Panc1 (cell line): ENCODE measurements around the gene ARID5B. TPM values are rescaled to one million over a fixed set of nuclear protein-coding genes. Genes with fewer than 3 reads are reported as not detected.

Experiments used
- ATAC-seq: fragments of 200-7000 bp; cut with Tn5 transposase; 2 replicates; pipeline ENCODE4 v1.9.1; 2020; ENCODE audit warnings: mild to moderate bottlenecking, moderate library complexity
- BruUV-seq: library from RNA; stranded (reverse); fragments of 400-500 nt; replicated peaks from 2 replicates; lab custom pipeline; 2021; lab: Mats Ljungman, UMichigan
- CTCF ChIA-PET: fragments of 300-600 bp; sonication (Branson Sonifier 250); formaldehyde crosslinking; loops from one replicate; lab custom pipeline; 2022; ENCODE audit warnings: antibody characterized with exemption; lab: Charles Lee
- POLR2A ChIA-PET: fragments of 300-600 bp; sonication (Branson Sonifier 250); formaldehyde crosslinking; loops from one replicate; lab custom pipeline; 2022; ENCODE audit warnings: antibody characterized with exemption; lab: Charles Lee
- DNase-seq: peaks from one replicate; pipeline ENCODE4 v3.0.0-alpha.2; 2010; ENCODE audit warnings: low read depth, low spot score
- H3K27ac ChIP-seq: 2 replicates; pipeline ENCODE4 v1.5.1; 2011; ENCODE audit warnings: mild to moderate bottlenecking, low read length, inconsistent platforms
- H3K27me3 ChIP-seq: fragments of 200-500 bp; sonication (Bioruptor generic); 2 replicates; pipeline ENCODE4 v1.6.0; 2014; ENCODE audit warnings: low read length, inconsistent platforms; ENCODE audit not compliant: control insufficient read depth, insufficient read depth
- H3K36me3 ChIP-seq: fragments of 200-500 bp; sonication (Bioruptor generic); 2 replicates; pipeline ENCODE4 v1.5.1; 2014; ENCODE audit warnings: inconsistent platforms, mild to moderate bottlenecking, low read length, moderate library complexity; ENCODE audit not compliant: control insufficient read depth, insufficient read depth
- H3K4me1 ChIP-seq: 2 replicates; pipeline ENCODE4 v1.5.1; 2011; ENCODE audit warnings: inconsistent platforms, mild to moderate bottlenecking, low read length, moderate library complexity; ENCODE audit not compliant: control insufficient read depth, insufficient read depth
- H3K4me3 ChIP-seq, 2 experiments: 2 replicates each; pipeline ENCODE4 v1.5.1; 2011 to 2012; ENCODE audit warnings: low read depth in 2 of 2, low read length in 2 of 2, mild to moderate bottlenecking in 2 of 2, inconsistent platforms in 1 of 2, moderate library complexity in 1 of 2
- H3K9me3 ChIP-seq: fragments of 200-500 bp; sonication (Bioruptor generic); 2 replicates; pipeline ENCODE4 v1.5.1; 2014; ENCODE audit warnings: low read depth, mild to moderate bottlenecking, inconsistent platforms, low read length, moderate library complexity; ENCODE audit not compliant: control insufficient read depth, insufficient read depth
- POLR2AphosphoS5 ChIP-seq: IDR thresholded peaks from 2 replicates; pipeline ENCODE4 v1.6.1; 2012; ENCODE audit warnings: mild to moderate bottlenecking, low read depth, low read length, moderate library complexity
- SIN3A ChIP-seq: IDR thresholded peaks from 2 replicates; pipeline ENCODE4 v1.6.1; 2012; ENCODE audit warnings: low read depth, mild to moderate bottlenecking, low read length, moderate library complexity, borderline replicate concordance; ENCODE audit not compliant: insufficient read depth
- TCF7L2 ChIP-seq: IDR thresholded peaks from 2 replicates; pipeline ENCODE4 v1.6.1; 2011; ENCODE audit warnings: mild to moderate bottlenecking, low read depth, low read length, inconsistent platforms
- in situ Hi-C: cut with HindIII; loops from 2 replicates; pipeline ENCODE4 v1.10.0; 2016; ENCODE audit warnings: low sequenced_read_pairs, low pct_unique_long_range_greater_than_20kb
- intact Hi-C: fragments of 100-400 bp; cut with micrococcal nuclease; formaldehyde crosslinking; loops from one replicate; pipeline ENCODE4 v1.10.0; 2022; ENCODE audit not compliant: unreplicated experiment
- total RNA-seq: library from RNA; stranded (reverse); gene quantifications from one replicate; pipeline ENCODE4 v1.2.1, GENCODE V29; 2021; ENCODE audit not compliant: unreplicated experiment
- TF ChIP-seq, protein P1 (sequence below): fragments of 450-650 bp; IDR thresholded peaks from 2 replicates; pipeline ENCODE4 v1.5.1; 2017; ENCODE audit warnings: mild to moderate bottlenecking
- TF ChIP-seq, protein P2 (sequence below), 2 experiments: IDR thresholded peaks; 2 replicates each; pipeline ENCODE4 v1.6.1; 2011 to 2012; ENCODE audit warnings: low read depth in 2 of 2, control low read depth in 1 of 2, low read length in 1 of 2, mild to moderate bottlenecking in 1 of 2, moderate library complexity in 1 of 2; ENCODE audit not compliant: insufficient read depth in 1 of 2

ARID5B gene
- total RNA-seq, 1 experiment from 2014 or later = 22.7 TPM

GRCh38 chr10:62087329-62087728 lies 185.8 kb downstream of the ARID5B start:
- ChIA-PET POLR2A (no interaction called here), CTCF (no interaction called here)
- Histone ChIP-seq H3K9me3 (no peaks in the 10 kb centered on the region), H3K27ac (no peak overlapping the region), H3K36me3 (peaks cover 10% of the 10 kb centered on the region), H3K4me1 (peaks cover 22% of the 10 kb centered on the region), H3K27me3 (no peaks in the 10 kb centered on the region), H3K4me3 (no peak overlapping the region)
- intact Hi-C loops = no loop called here
- DNase-seq (no peak), ATAC-seq (no peak)
- no TSS peak for BruUV-seq
- in situ Hi-C loops = no loop called here
- TF ChIP-seq TCF7L2 (no peak), SIN3A (no peak), POLR2AphosphoS5 (no peak)
- TF ChIP-seq, protein P1, sequence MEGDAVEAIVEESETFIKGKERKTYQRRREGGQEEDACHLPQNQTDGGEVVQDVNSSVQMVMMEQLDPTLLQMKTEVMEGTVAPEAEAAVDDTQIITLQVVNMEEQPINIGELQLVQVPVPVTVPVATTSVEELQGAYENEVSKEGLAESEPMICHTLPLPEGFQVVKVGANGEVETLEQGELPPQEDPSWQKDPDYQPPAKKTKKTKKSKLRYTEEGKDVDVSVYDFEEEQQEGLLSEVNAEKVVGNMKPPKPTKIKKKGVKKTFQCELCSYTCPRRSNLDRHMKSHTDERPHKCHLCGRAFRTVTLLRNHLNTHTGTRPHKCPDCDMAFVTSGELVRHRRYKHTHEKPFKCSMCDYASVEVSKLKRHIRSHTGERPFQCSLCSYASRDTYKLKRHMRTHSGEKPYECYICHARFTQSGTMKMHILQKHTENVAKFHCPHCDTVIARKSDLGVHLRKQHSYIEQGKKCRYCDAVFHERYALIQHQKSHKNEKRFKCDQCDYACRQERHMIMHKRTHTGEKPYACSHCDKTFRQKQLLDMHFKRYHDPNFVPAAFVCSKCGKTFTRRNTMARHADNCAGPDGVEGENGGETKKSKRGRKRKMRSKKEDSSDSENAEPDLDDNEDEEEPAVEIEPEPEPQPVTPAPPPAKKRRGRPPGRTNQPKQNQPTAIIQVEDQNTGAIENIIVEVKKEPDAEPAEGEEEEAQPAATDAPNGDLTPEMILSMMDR = no peak
- TF ChIP-seq, protein P2, sequence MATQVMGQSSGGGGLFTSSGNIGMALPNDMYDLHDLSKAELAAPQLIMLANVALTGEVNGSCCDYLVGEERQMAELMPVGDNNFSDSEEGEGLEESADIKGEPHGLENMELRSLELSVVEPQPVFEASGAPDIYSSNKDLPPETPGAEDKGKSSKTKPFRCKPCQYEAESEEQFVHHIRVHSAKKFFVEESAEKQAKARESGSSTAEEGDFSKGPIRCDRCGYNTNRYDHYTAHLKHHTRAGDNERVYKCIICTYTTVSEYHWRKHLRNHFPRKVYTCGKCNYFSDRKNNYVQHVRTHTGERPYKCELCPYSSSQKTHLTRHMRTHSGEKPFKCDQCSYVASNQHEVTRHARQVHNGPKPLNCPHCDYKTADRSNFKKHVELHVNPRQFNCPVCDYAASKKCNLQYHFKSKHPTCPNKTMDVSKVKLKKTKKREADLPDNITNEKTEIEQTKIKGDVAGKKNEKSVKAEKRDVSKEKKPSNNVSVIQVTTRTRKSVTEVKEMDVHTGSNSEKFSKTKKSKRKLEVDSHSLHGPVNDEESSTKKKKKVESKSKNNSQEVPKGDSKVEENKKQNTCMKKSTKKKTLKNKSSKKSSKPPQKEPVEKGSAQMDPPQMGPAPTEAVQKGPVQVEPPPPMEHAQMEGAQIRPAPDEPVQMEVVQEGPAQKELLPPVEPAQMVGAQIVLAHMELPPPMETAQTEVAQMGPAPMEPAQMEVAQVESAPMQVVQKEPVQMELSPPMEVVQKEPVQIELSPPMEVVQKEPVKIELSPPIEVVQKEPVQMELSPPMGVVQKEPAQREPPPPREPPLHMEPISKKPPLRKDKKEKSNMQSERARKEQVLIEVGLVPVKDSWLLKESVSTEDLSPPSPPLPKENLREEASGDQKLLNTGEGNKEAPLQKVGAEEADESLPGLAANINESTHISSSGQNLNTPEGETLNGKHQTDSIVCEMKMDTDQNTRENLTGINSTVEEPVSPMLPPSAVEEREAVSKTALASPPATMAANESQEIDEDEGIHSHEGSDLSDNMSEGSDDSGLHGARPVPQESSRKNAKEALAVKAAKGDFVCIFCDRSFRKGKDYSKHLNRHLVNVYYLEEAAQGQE (IDR thresholded peaks at IDR 0.05; ENCODE audit: insufficient read depth in 1 of 2, low read depth in 2 of 2, low read length in 1 of 2) = no peak

DNA sequence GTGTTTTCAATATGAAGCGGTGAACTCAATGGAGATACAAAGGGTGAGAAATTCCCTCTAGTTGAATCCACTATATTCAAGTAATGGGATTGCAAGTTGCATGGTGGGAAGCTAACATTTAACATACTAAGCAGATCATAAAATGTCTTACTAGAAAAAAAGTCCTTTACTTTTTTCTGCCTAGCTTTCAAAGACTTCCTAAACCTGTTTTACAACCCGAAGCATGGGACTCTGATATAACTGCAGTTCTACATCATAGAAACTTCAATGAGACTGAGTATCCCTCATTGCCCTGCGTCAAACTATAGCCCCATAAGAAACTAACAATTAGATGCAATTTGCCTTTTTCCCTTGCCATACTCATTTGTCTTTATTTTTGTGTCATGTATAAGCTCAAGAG lies 187.3 kb downstream of the ARID5B start:
- TF ChIP-seq, protein P1 = no peak
- TF ChIP-seq, protein P2 (IDR thresholded peaks at IDR 0.05; ENCODE audit: insufficient read depth in 1 of 2, low read depth in 2 of 2, low read length in 1 of 2) = no peak
- TF ChIP-seq SIN3A (no peak), POLR2AphosphoS5 (no peak), TCF7L2 (no peak)
- ATAC-seq = no peak
- POLR2A ChIA-PET = no interaction called here
- no peaks in the 10 kb centered on the region for H3K27me3 ChIP-seq
- intact Hi-C loops (no loop called here), in situ Hi-C loops (no loop called here)
- DNase-seq = no peak
- CTCF ChIA-PET = no interaction called here
- H3K9me3 ChIP-seq = no peaks in the 10 kb centered on the region
- BruUV-seq = no TSS peak
- no peak overlapping the region for H3K4me3 ChIP-seq
- H3K27ac ChIP-seq = peak overlapping the region; percentile 18; the same call in 1 of the 2 replicates
- peaks cover 21% of the 10 kb centered on the region for H3K4me1 ChIP-seq
- peaks cover 10% of the 10 kb centered on the region for H3K36me3 ChIP-seq
